ENCODE data around the gene TFE3.

The TFE3 gene, protein sequence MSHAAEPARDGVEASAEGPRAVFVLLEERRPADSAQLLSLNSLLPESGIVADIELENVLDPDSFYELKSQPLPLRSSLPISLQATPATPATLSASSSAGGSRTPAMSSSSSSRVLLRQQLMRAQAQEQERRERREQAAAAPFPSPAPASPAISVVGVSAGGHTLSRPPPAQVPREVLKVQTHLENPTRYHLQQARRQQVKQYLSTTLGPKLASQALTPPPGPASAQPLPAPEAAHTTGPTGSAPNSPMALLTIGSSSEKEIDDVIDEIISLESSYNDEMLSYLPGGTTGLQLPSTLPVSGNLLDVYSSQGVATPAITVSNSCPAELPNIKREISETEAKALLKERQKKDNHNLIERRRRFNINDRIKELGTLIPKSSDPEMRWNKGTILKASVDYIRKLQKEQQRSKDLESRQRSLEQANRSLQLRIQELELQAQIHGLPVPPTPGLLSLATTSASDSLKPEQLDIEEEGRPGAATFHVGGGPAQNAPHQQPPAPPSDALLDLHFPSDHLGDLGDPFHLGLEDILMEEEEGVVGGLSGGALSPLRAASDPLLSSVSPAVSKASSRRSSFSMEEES
- total RNA-seq: 30.2 to 71.6 (median 51.6) reads per million in 18 experiments

DNA sequence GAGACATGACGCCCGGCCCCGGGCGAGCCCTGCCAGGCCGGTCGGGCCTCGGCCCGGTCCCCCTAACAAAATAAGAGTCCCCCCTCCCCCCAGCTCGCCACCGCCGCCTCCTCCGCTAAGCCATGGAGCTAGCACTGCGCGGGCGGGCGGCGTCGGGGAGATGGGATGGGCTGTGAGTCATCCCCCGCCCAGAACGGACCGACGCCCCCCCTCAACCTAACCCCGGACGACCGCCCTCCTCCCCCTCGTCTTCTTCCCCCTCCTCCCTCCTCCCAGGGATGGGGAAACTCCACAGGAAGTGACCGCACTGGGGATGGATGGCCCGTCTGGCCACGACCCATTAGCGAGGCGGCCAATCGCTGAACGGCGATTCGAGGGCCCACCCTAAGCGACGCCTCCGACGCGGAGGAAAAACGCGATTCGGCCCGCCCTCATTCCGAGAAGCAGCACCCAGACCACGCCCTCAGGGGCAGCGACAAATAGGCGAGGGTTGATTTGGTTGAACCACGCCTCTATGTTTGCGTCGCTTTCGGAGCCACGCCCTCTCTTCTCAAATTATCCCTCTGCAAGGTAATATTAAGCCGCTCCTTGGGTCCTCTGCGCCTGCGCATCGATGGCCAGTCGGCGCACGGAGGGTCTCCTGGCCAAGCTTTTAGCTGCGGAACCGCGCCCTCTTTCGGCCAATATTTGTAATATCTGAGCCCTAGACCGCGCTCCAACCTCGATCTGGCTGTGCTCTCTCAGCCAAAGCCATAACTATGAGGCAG lies at the start of gene TFE3:
Gene TFE3 (minus strand): TSS at position 138 of the 767 bp plus-strand sequence. CDS start 131 bp downstream, at position 7.
- peak; percentile 98 for DNase-seq

DNA sequence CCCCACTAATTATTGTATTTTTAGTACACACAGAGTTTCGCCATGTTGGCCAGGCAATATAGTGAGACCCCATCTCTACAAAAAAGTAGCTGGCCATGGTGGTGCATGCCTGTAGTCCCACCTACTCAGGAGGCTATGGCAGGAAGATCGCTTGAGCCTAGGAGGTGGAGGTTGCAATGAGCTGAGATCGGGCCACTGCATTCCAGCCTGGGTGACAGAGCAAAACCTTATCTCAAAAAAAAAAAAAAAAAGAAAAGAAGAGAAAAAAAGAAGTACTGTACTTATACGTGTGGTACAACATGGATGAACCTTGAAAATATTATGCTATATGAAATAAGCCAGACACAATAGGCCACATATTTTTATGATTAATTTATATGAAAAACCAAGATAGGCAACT lies 46.4 kb upstream of the TFE3 start:
- no peak for DNase-seq

DNA sequence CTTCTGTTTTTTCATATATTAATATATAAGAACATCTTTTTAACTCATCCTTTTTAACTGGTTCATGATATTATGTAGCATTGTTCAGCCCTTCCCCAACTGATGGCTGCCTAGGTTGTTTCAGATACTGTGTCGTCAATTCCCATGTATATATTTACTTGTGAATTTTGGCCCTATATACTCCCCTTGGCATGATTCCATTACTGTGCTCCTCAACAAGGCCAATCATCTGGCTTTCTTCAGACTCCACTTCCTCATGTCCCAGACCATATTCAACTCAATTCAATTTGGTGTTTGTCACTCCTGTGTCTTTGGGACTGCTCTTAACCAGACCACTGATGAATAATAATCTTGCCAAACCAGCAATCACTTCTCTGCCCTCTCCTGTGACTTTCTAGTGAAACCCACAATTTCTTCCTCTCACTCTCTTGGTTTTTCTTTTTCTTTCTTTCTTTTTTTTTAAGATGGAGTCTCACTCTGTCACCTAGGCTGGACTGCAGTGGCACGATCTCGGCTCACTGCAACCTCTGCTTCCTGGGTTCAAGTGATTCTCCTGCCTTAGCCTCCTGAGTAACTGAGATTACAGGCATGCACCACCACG lies 39.2 kb upstream of the TFE3 start:
- DNase-seq: no peak

DNA sequence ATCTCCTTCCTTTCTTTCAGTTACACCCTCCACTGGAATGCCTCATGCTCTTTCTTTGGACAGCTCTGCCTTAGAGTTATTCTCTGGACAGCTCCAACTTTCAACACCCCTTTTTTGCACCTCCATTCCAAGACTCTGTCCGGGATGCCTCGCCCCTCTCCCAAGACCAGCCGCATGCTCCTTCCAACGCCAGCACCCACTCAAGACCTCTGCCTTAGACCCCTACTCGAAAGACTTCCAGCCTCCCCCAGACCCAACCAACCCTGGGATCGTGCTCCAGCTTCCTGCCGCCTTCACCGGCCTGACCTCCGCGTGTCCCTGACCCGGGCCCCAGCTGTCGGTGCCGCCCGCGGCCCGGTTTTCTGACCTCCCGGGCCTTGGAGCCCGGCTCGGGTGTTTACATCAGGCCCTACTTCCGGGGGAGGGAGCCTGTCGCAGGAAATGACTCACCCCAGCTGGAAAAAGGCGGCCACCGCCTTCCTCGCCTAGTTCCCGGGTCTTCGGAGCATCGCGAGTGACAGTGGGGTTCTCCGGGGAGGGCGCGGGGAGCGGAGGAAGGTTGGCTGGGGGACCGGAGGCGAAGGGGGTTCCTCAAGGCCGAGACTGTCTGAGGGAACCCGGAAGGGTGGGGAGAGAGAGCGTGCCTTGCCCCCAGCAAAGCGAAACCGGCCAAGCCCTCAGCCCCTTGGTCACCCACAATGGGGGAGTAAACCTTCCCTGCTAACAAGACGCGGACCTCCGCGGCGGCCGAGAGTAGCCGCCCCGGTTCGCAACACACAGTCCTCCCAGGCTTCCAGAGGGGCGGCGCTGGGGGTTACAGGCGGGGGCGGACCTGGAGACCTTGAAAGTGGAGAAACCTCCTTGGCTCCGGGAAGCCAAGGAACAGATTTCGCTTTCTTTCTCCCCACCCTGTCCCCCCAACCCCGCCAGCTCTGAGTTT lies 36.6 kb upstream of the TFE3 start, which contains the start of gene WDR45:
Gene WDR45 (minus strand): TSS at position 399 of the 940 bp plus-strand sequence. CDS start 1,792 bp downstream, outside the sequence.
- DNase-seq: peak; percentile 57 to 69

DNA sequence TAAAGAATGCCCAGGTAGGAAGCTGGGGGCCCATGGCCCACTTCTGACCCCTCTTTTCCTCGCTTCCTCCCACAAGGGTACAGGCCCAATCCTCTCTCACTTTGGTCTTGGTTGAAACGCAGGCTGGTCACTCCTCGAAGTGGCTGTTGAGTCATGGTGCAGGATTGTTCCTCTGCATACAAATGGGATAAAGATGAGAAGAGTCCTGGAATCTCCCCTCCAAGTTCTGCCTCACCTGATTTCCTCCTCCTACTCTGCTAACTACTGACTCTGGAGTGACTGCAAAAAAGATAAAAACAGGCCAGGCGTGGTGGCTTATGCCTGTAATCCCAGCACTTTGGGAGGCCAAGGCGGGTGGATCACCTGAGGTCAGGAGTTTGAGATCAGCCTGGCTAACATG lies 34.8 kb upstream of the TFE3 start:
- DNase-seq: no peak

DNA sequence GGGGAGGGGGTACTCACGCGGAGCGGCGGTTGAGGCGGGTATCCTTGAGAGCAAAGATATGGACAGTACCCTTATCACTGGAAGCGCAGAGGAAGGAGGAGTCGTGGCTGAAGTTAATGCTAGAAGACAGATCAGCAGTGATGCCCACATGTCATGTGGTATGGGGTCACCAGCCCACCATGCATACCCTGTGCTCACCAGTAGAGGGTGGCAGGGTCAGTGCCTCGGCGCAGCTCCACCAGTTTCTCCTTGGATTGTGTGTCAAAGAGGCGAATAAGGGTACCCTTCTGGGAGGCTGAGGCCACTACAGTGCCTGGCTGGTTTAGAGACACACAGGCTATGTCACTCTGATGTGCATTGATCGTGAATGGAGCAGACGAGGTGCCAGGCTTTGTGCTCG lies 32.2 kb upstream of the TFE3 start:
- no peak for DNase-seq

DNA sequence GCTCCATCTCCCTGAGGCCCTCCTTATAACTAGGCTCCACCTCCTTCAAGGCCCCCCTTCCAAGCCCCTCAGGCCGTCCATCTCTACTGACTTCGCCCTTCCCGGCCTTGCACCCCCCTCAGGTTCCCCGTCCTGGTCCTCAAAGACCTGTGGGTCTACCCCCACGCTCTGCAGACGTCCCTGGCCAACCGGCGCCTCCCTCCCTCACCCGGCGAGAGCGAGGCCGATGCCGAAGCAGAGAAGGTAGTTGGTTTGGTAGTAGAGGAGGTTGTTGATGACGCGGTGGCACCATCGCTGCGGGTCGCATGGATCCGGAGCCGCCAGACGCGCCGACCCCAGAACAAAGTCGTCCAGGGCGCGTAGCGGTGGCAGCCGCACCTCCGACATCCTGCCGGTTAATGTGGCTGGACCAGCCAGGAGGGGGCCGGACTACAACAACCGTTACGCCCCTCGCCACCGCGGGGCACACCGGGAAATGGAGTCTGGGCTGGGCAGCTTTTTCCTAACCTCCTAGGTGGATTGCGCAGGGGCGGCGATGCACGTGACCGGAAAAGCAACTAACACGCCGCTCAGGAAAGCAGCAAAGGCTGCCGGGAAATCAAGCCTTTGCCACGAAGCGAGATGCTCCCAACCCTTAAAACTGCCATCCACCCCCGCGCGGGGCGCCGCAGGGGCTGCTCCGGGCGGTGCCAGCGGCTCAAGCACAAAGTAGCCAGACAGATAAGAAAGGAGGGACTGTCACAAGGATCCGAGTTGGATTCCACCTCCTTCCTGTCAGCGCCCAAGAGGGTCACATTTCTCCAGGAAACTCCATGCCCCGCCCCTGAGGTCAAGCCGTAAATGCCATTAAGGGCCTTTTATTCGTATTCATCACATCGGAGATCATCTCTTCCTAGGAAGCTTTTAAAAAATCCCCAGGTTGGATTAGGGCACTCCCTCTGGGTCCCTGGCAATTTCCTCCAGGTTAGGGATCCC lies 30.7 kb upstream of the TFE3 start, which contains the start of gene PRAF2:
Gene PRAF2 (minus strand): TSS at position 402 of the 975 bp plus-strand sequence. CDS start 15 bp downstream, at position 387.
- DNase-seq: peak; percentile 83 to 88

DNA sequence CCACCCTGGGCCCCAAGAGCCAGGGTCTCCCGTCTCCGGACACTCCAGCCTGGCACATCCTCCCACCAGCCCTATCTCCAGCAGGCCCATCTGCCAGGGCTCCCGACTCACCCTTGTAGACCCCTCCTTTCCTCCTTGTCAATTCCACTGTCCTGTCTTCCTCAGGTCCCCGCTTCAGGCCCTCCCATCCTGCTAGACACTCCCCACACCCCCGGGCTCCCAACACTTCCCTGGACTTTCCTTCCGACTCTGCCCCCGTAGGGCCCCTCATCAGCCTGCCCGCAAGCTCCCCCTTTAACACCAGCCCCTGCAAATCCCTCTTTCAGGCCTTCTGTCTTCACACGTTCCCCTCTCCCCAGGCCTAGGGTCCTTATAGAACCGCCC lies 29.5 kb upstream of the TFE3 start:
- DNase-seq: no peak

DNA sequence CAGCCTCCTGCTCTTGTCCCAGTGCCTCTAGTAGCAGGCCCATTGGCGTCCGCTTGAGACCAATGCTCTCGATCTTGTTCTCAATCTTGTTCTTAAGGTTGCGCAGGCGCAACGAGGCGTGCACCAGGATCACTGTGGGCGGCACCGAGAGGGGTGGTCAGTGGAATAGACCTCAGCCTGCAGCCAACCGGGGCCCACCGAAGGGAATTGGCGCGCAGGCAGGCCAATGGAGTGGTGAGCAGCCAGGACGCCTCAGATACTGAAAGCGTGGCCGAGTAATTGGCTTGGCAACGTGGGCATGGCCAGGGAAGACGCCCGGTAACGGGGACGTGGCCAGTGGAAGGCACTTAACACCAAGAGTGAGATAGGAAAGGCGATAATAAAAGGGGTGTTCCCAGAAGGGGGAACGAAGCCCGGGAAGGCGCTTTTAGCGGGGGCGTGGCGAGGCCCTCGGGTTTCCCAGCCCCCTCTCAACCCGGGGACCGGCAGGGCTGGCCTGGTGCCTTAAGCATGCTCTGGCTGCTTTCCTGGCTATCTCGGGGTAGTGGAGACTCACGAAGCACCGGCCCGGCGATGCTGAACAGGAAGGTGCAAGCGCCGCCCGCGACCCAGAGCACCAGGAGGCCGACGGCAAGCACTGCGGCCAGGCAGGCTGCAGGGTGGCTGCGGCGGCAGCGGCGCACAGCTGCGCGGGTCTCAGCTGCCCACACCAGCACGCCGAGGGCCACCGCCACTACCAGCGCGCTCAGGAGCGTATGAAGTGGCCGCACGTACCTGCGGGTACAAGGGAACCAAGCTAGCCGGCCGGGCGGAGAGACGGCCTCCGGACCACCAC lies 28.9 kb upstream of the TFE3 start:
- no peak for DNase-seq

DNA sequence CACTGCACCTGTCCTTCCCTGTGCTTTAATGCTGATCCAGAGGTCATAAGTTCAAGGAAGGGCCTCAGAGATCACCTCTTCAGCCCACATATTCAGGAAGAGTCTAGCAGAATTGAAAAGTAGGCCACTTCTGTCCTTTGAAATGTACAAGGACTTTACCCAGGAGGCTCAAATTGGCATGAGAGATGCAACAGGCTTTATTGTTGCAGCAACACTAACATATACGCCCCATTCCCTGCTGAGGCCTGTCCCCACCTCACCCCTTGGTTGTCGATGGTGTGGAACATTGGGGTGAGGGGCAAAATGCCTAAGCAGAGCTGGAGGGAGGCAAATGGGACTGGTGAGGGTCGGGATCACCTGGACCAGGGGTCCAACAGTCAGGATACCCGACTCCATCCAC lies 27.8 kb upstream of the TFE3 start:
- DNase-seq: no peak

DNA sequence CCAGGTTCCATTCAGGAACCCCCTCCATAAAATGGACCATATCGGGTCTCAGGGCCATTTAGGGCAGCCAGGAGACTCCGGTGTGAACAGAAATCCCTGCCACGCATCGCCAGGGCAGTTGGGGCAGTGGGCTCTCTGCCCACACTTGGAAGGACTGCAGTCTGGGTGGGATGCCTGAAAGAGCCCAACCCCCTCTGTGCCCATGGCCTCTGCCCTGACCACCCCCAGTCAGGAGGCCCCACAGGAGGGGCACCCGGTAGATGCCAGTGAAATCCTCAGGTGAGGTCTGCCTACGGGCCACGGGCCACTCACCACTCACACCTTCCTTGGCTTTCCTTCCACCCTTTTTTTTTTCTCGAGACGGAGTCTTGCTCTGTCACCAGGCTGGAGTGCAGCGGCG lies 25.9 kb upstream of the TFE3 start:
- no peak for DNase-seq

DNA sequence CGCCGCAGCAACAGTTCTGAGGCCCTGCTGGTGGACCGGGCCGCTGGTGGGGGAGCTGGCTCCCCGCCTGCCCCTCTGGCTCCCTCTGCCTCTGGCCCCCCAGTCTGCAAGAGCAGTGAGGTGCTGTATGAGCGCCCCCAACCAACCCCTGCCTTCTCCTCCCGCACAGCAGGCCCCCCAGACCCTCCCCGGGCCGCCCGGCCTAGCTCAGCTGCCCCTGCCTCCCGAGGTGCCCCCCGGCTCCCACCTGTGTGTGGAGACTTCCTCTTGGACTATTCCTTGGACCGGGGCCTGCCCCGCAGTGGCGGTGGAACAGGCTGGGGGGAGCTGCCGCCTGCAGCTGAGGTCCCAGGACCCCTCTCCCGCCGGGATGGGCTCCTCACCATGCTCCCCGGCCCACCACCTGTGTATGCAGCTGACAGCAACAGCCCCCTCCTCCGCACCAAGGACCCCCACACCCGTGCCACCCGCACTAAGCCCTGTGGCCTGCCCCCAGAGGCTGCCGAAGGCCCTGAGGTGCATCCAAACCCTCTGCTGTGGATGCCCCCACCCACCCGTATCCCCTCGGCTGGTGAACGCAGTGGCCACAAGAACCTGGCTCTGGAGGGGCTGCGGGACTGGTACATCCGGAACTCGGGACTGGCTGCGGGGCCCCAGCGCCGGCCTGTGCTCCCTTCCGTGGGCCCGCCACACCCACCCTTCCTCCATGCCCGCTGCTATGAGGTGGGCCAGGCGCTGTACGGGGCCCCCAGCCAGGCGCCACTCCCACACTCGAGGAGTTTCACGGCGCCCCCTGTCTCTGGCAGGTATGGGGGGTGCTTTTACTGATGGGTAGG lies 24.3 kb upstream of the TFE3 start:
- no peak for DNase-seq

DNA sequence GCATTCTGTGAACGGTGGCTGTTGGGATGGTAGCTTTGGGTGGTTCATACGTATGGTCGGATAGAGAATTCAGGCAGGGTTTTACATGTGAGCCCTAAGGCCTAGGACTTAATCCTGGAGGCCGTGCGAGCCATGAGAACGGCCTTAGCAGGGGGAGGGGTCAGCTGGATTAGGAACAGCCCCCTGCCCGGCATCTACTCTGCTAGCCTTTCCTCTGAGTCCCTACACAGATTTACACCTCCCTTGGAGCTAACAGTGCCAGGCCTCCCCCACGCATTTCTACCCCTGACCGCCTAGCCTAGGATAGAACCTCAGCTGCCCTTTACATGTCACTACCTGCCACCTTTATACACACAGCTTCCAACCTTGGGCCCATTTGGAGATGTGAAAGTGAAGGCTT lies 23.5 kb upstream of the TFE3 start:
- no peak for DNase-seq

DNA sequence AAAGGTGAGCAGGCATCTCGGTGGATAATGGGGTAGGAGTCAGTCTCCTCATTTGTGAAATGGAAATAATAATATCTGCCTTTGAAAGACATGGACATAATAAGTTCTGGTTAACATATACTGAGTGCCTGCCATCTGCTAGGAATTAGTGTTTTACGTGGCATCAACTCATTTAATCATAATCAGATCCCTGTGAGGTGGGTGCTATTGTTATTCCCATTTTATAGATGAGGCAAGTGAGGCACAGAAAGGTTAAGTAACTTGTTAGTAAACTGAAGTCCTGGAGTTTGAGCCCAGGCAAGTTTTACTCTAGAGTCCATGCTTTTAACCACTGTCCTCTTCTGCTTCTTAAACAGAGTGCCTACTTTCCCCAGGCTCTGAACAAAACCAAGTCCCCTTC lies 23.1 kb upstream of the TFE3 start:
- DNase-seq: no peak

DNA sequence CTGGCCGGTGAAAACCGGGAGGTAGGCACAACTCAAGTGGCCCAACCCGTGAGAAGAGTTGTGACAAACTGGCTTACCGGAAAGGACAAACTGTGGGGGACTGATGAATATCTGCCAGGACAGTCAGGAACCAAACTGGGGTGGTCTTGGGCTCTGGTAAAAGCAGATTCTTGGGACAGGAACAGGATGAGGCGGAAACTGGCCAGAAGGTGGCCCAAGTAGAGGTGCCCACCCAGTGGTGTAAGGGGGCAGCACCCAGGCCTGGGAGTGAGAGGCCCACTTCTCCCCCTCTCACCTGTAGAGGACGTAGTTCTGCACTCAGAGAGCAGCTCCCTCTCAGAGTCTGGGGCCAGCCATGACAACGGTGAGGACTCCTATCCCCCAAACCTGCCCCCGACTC lies 21.6 kb upstream of the TFE3 start:
- DNase-seq: no peak

DNA sequence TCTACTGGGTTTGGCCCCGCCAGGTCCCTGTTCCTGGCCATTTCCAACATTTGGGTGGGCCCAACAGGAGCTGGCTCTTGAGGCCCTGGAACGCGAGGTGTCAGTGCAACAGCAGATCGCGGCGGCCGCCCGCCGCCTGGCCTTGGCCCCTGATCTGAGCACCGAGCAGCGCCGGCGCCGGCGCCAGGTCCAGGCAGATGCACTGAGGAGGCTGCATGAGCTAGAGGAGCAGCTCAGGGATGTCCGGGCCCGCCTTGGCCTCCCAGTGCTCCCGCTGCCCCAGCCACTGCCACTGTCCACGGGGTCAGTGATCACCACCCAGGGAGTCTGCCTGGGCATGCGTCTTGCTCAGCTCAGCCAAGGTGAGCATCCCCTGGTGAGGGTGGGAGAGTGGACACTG lies 21.1 kb upstream of the TFE3 start:
- DNase-seq: no peak

DNA sequence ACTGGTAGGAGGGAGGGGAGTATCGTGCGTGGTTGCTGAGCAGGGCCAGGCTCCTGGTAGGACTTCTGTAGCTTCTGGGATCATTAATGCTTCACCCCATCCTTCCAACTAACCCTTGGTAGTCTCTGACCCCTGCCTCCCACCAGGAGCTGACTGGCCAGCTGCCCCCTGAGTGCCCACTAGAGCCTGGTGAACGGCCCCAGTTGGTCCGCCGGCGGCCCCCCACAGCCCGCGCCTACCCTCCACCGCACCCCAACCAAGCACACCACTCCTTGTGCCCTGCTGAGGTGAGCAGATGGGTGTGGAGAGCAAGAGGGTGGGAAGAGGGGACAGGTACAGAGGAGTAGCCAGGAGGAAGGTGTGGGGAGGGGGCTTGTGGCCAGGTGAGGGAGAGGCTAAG lies 20.6 kb upstream of the TFE3 start:
- no peak for DNase-seq

DNA sequence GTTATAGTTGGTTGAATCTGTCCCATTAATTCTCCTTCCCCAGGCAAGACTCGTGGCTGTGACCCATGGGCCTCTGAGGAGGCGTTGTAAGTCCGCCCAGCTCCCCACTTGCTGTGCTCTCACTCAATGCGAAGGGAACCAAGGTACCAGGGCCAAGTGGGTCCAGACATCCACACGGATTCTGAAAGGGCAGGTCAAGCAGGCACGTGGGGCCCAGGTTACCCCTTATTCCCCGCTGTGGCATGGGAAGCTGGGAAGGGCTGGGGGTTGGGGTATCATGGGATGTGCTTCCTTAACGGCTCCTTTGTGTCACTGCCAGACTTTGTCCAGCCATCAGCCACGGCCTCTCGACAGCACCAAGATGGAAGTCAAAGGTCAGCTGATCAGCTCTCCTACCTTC lies 18.8 kb upstream of the TFE3 start:
- DNase-seq: no peak

DNA sequence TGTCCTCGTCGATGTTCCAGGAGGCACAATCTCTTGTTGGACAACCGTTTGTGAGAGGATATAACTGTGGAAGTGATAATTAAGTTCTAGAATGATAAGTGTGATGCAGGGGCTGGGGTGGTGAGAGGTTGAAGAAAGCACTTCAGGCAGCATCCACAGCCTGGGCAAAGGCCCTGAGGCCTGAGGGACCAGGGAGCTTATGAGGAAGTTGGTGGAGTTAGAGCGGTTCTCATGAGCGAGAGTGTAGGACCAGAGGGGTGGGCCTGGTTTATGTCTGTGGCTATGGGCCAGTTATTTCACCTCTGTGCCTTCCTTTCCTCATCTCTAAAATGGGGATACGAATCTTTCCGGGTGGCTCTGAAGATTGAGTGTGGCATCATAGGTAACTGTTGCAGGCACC lies 18.3 kb upstream of the TFE3 start:
- DNase-seq: no peak
